HUES64 (cell line): ENCODE measurements around the gene MYL1.

ENCODE experiments used
- H3K27ac ChIP-seq: 2 replicates; pipeline ENCODE4 v1.7.0; 2013; ENCODE audit warnings: low read depth, low read length, inconsistent platforms
- H3K27me3 ChIP-seq: 2 replicates; pipeline ENCODE4 v1.6.1; 2013; ENCODE audit warnings: mild to moderate bottlenecking, low read length; ENCODE audit not compliant: insufficient read depth
- H3K36me3 ChIP-seq: 2 replicates; pipeline ENCODE4 v1.6.1; 2013; ENCODE audit warnings: mild to moderate bottlenecking, low read length; ENCODE audit not compliant: insufficient read depth
- H3K4me1 ChIP-seq: 2 replicates; pipeline ENCODE4 v1.6.1; 2013; ENCODE audit warnings: mild to moderate bottlenecking, low read length, moderate library complexity; ENCODE audit not compliant: insufficient read depth
- H3K4me3 ChIP-seq: 2 replicates; pipeline ENCODE4 v1.5.1; 2013; ENCODE audit warnings: mild to moderate bottlenecking, low read length, moderate library complexity
- H3K9ac ChIP-seq: 2 replicates; pipeline ENCODE4 v1.6.1; 2013; ENCODE audit warnings: mild to moderate bottlenecking, low read depth, low read length
- H3K9me3 ChIP-seq: 2 replicates; pipeline ENCODE4 v1.6.1; 2013; ENCODE audit warnings: low read depth, low read length; ENCODE audit not compliant: insufficient read depth
- WGBS: fragments of 150-250, 120-280 bp; methylation state at CpG from one replicate; pipeline ENCODE4 v1.1.7; 2013; ENCODE audit warnings: missing lambda C conversion rate; 5-methylcytosine and 5-hydroxymethylcytosine counted together

MYL1 gene

DNA sequence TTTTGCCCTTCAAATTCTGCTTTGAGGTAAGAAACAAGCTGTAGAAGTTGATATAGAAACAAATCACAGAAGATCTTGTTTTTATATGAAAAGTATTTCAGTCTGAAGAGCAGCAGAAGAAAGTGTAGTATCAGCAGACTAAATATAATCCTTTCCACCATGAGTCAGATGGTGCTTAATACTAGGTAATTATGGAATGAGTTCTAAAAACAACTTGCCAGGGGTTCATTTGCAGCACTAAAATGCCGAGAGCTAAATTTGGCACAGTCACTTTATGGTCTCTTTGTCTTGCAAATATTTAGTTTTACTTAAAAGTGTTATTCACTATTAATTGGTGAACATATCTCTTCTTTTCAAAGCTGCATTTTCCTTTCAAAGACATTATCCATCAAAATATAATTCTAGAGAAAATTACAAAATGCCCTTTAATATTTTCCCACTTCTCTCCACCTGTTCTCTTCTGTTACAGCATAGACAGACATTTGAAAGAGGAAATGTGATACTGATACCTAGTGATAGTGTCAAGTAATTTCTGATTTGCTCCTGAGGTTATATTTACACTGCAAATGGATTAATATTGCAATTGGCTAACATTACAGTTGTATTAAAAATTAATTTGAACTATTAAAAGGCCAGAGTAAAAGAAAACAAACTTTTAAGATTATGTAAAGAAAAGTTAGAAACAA, 5.3 kb downstream of the MYL1 start:
- Histone ChIP-seq H3K4me3 (no peak overlapping the region), H3K27ac (no peak overlapping the region), H3K27me3 (no peaks in the 10 kb centered on the region), H3K9me3 (no peaks in the 10 kb centered on the region), H3K4me1 (peaks cover 3% of the 10 kb centered on the region), H3K9ac (no peak overlapping the region), H3K36me3 (no peaks in the 10 kb centered on the region)
- 100% methylated on average over 1 of the region's 1 CpG for WGBS

DNA sequence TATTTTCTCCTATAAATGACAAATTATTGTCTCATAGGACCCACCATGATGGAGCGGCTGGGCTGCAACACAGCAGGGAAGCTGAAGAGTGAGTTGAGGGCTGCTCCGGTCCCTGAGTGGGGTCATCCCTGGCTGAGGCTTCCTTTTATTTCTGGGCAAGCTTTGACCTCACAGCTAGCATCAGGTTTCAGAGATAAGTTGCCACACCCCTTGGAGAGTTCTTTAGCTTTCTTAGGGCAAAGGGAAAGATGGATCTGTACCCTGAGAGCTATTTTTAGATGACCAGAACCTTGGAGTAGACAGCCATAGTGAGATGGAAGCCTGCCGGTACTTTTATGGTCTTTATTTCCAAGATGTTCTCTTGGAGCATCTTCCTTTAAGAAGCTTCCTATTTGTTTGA, 11.5 kb downstream of the MYL1 start:
- no peaks in the 10 kb centered on the region for H3K27me3 ChIP-seq
- 92% methylated on average over 3 of the region's 3 CpGs for WGBS
- H3K4me1 ChIP-seq = no peaks in the 10 kb centered on the region
- H3K9me3 ChIP-seq = no peaks in the 10 kb centered on the region
- H3K4me3 ChIP-seq = no peak overlapping the region
- H3K9ac ChIP-seq = no peak overlapping the region
- H3K36me3 ChIP-seq = no peaks in the 10 kb centered on the region
- H3K27ac ChIP-seq = no peak overlapping the region

DNA sequence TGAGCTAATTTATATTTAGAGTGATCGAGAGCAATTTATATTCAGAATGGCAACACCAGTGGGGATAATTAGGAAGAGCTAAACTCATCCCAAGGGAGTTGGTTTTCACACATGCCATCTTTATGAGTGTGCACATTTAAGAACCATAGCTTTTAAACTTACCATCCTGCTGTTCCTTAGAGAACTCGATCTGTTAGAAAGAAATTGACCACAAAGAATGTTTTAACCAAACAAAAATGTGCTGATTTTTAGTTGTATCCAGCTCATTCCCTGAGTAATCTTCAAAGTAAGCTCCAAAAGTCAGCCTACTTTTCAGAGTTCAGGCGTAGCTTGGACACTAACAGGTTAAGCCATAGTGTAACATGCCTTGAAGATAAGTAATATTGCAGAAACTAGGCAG, 12.6 kb downstream of the MYL1 start:
- no peaks in the 10 kb centered on the region for H3K27me3 ChIP-seq
- WGBS = 92% methylated on average over 3 of the region's 3 CpGs

DNA sequence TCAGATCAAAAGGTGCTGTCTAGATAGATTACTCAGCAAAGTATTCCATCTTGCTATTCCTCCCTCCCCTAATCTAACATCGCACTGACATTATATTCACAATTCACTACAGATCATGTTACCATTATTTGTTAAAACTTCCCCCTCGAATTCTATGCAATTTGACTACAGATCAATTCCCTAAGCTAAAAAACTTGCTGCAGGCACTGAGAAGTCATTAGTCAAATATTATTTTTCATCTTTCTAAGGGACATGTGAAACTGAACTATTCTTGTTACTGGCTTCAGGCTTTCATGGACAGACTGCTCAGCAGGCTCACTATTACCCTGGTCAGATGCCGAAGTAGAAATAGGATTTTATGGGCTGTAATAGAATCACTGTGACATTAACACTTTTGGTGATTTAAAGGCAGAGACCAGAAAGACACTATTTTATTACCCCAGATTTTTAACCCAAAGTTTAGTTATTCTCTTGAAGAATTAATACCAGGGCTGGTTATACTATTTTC, 15.1 kb downstream of the MYL1 start:
- no peaks in the 10 kb centered on the region for H3K27me3 ChIP-seq
- 91% methylated on average over 3 of the region's 3 CpGs for WGBS
- H3K9ac ChIP-seq = no peak overlapping the region
- H3K27ac ChIP-seq = no peak overlapping the region
- no peaks in the 10 kb centered on the region for H3K36me3 ChIP-seq
- H3K9me3 ChIP-seq = no peaks in the 10 kb centered on the region
- no peaks in the 10 kb centered on the region for H3K4me1 ChIP-seq
- no peak overlapping the region for H3K4me3 ChIP-seq

More for the DNA sequence above, 12.6 kb downstream of the MYL1 start:
- Histone ChIP-seq H3K9me3 (no peaks in the 10 kb centered on the region), H3K9ac (no peak overlapping the region), H3K4me1 (no peaks in the 10 kb centered on the region), H3K27ac (no peak overlapping the region), H3K36me3 (no peaks in the 10 kb centered on the region), H3K4me3 (no peak overlapping the region)

DNA sequence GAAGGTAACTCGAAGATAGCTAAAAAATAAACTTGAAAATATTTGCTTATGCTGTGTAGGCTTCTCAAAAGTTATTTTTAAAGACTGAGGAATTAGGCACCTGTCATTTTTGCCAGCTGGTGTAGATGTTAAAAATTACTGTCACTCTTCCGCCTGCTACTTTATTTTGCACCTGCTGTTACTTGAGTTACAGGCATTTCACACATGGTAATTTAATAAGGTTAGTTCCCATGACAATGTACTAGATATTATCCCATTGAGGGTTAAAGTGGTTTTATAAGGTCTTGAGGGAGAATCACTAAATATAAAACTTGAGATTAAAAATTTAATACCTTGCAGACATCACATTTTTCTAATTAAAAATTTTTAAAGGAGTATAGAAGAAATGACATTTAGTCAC, 26.6 kb downstream of the MYL1 start:
- H3K4me3 ChIP-seq = no peak overlapping the region
- 92% methylated on average over 2 of the region's 2 CpGs for WGBS
- no peak overlapping the region for H3K27ac ChIP-seq
- H3K9ac ChIP-seq = no peak overlapping the region
- H3K4me1 ChIP-seq = no peaks in the 10 kb centered on the region
- H3K36me3 ChIP-seq = no peaks in the 10 kb centered on the region
- H3K27me3 ChIP-seq = no peaks in the 10 kb centered on the region
- H3K9me3 ChIP-seq = no peaks in the 10 kb centered on the region

DNA sequence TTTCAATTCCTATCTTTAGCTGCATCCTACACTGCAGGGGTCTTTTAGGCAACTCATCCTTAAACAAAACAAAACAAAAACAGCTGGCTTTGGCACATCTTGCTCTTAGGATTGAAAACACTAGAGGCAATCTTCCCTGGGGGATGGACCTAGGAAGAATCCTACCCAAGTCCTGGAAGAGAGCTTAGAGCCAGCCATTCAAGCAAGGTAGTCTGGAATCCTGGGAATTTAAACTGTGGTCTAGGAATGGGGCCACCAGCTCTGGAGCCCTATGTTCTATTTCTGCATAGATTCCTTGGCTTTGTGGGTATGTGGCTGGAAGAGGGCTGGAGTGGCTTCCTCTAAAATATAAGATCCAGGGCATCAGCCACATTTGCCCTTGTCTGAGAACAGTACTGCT, 27.7 kb downstream of the MYL1 start:
- Histone ChIP-seq H3K27ac (no peak overlapping the region), H3K36me3 (no peaks in the 10 kb centered on the region), H3K4me1 (no peaks in the 10 kb centered on the region), H3K4me3 (no peak overlapping the region), H3K9me3 (no peaks in the 10 kb centered on the region), H3K9ac (no peak overlapping the region), H3K27me3 (no peaks in the 10 kb centered on the region)

DNA sequence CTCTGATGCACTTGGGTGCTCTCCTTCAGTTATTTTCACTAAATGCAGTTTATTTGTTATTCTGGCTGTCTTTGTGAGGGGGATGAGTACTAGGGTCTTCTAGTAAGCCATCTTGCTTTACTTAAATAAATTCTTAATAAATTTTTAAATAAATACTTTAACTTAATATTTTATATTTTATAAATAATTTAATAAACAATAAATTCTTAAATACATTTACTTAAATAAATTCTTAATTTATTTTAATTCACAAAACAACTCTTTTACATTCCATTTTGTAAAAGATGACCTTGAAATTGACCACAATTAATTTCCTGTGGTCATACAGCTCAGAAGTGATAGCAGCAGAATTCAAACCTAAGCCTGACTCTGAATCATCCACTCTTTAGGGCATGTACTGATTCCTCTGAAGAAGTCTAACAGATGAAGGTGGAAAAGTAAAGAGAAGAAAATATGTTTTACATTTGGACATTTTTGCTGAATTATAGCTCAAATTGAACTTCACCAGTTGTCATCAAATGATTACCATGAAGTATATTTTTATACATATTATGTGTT, 28.8 kb downstream of the MYL1 start:
- no peaks in the 10 kb centered on the region for H3K36me3 ChIP-seq
- no peaks in the 10 kb centered on the region for H3K27me3 ChIP-seq
- H3K9me3 ChIP-seq = no peaks in the 10 kb centered on the region
- H3K4me1 ChIP-seq = no peaks in the 10 kb centered on the region
- H3K9ac ChIP-seq = no peak overlapping the region
- H3K27ac ChIP-seq = no peak overlapping the region
- no peak overlapping the region for H3K4me3 ChIP-seq

DNA sequence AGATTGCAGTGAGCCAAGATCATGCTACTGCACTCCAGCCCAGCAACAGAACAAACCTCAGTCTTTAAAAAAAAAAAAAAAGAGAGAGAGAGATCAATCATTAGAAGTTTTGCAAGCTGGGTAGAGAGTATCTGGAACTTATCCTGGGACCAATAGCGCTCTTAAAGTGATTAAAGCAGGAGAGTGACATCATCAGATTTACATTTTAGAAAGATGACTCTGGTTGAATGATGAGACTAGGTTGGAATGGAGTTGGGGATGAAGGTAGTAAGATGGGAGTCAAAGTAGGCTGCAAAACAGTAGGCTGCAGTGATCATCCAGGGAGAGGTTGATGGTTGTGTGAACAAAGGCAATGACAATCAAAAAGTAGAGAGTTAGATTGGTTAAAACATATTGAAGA, 37.8 kb downstream of the MYL1 start:
- H3K4me1 ChIP-seq = no peaks in the 10 kb centered on the region
- WGBS = 97% methylated on average over 1 of the region's 1 CpG
- no peaks in the 10 kb centered on the region for H3K27me3 ChIP-seq
- no peak overlapping the region for H3K27ac ChIP-seq
- no peak overlapping the region for H3K9ac ChIP-seq
- no peak overlapping the region for H3K4me3 ChIP-seq
- H3K36me3 ChIP-seq = no peaks in the 10 kb centered on the region
- no peaks in the 10 kb centered on the region for H3K9me3 ChIP-seq

DNA sequence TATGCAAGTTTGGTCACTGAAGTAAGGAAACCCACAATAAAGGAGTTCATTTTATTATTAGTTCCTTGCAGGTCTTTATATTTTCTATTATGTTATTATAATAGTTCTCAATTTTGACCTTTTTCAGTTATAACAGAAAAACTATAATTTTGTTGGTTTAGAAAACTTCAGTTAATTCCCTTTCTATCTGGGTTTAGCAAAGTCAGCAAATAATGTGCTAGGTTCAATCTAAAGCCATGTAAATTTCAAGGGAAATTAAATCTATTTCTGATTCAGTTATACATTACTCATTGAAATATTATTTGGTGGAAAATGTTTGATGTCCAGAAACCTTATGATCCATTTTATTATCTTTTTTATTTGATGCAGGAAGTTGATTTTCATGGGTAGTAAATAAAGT, 43.7 kb downstream of the MYL1 start:
- Histone ChIP-seq H3K4me1 (no peaks in the 10 kb centered on the region), H3K36me3 (no peaks in the 10 kb centered on the region), H3K9me3 (no peaks in the 10 kb centered on the region), H3K27ac (no peak overlapping the region), H3K4me3 (no peak overlapping the region), H3K27me3 (no peaks in the 10 kb centered on the region), H3K9ac (no peak overlapping the region)

DNA sequence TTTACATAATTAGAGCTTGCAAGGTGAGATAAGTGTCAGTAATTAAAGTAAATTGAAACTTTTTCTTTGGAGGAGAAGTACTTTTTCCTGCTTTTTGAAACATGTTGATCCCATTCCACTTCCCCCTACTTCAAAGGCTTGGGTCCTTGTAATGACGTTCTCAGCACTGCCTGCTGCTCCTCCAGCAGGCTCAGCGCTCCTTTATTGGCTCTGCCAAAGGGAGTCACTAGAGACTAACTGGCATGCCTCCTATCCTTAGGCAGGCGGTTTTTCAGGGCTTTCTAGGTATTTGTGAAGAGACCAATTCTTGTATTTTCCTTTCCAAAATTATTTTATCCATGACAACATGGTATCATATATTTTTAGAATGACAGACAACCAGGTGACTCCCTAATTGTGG, 45.8 kb downstream of the MYL1 start:
- no peak overlapping the region for H3K4me3 ChIP-seq
- WGBS = 58% methylated on average over 3 of the region's 3 CpGs
- no peak overlapping the region for H3K27ac ChIP-seq
- H3K36me3 ChIP-seq = no peaks in the 10 kb centered on the region
- H3K9me3 ChIP-seq = no peaks in the 10 kb centered on the region
- H3K4me1 ChIP-seq = no peaks in the 10 kb centered on the region
- no peak overlapping the region for H3K9ac ChIP-seq
- no peaks in the 10 kb centered on the region for H3K27me3 ChIP-seq

DNA sequence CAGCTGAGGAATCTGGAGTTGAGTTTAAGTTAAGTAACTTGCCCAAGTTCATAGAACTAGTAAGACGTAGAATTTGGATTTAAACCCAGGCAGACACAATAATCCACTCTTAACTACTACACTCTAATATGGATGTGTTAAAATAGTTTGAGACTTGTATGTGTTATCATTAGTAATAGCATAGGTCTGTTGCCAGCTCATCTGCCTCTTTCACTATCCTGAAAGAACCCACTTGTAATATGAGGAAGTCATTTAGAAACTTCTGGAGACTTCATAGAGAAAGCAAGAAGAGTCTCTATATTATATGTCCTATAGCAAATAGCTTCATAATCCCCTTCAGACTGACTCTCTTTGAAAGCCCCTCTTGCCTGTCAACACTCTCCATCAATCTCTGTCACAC, 46.7 kb downstream of the MYL1 start:
- H3K9me3 ChIP-seq = no peaks in the 10 kb centered on the region
- no peaks in the 10 kb centered on the region for H3K4me1 ChIP-seq
- H3K27me3 ChIP-seq = no peaks in the 10 kb centered on the region
- H3K4me3 ChIP-seq = no peak overlapping the region
- no CpG with 5 or more reads among the region's 1 CpG for whole genome bisulfite sequencing
- no peaks in the 10 kb centered on the region for H3K36me3 ChIP-seq
- H3K27ac ChIP-seq = no peak overlapping the region
- H3K9ac ChIP-seq = no peak overlapping the region

DNA sequence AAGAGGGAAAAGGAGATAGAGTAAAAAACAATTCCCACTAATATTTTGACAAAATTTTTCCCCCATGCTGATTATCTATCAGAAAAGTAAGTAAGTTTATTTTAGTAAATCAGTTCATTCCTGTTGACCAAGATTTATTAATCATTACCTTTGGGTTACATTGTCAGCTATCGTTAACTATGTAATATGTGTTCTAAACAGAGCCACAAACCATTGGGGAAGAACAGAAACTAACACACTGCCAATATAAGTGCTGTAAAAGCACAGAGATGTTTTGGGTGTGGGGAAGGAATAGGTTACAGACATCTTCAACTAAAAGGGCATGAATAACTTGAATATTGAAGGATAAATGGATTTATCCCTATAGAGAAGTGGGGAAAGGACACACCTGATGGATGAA, 47.3 kb downstream of the MYL1 start:
- H3K27me3 ChIP-seq = no peaks in the 10 kb centered on the region
- H3K27ac ChIP-seq = no peak overlapping the region
- H3K4me1 ChIP-seq = no peaks in the 10 kb centered on the region
- no peak overlapping the region for H3K4me3 ChIP-seq
- no peaks in the 10 kb centered on the region for H3K36me3 ChIP-seq
- WGBS = no CpG with 5 or more reads among the region's 1 CpG
- no peaks in the 10 kb centered on the region for H3K9me3 ChIP-seq
- H3K9ac ChIP-seq = no peak overlapping the region
